Upper lobe of right lung (tissue), 1 donor: ENCODE data around the gene CRISPLD2. TPM values are rescaled to one million over a fixed set of nuclear protein-coding genes. Genes with fewer than 3 reads are reported as not detected.

Source experiments
- ATAC-seq: fragments of 200-7000 bp; cut with Tn5 transposase; one replicate; pipeline ENCODE4 v1.9.1; 2020; ENCODE audit warnings: mild to moderate bottlenecking, moderate library complexity
- DNase-seq: peaks from one replicate; pipeline ENCODE4 v3.0.0-alpha.2; 2020
- H3K27ac ChIP-seq: fragments of 200-600 bp; one replicate; pipeline ENCODE4 v1.8.0; 2022
- H3K27me3 ChIP-seq: fragments of 200-600 bp; one replicate; pipeline ENCODE4 v1.8.0; 2022; ENCODE audit warnings: mild to moderate bottlenecking
- H3K36me3 ChIP-seq: fragments of 200-600 bp; one replicate; pipeline ENCODE4 v1.8.0; 2022
- H3K4me1 ChIP-seq: fragments of 200-600 bp; one replicate; pipeline ENCODE4 v1.8.0; 2022
- H3K4me3 ChIP-seq: fragments of 200-600 bp; one replicate; pipeline ENCODE4 v1.8.0; 2022; ENCODE audit warnings: mild to moderate bottlenecking
- H3K9me3 ChIP-seq: fragments of 200-600 bp; one replicate; pipeline ENCODE4 v1.8.0; 2022
- CTCF ChIP-seq: fragments of 200-600 bp; IDR thresholded peaks from one replicate; pipeline ENCODE4 v1.8.0; 2022; ENCODE audit warnings: antibody characterized with exemption
- intact Hi-C: fragments of 100-400 bp; cut with DNase I; formaldehyde crosslinking; loops from one replicate; pipeline ENCODE4 v1.11.0; 2022
- total RNA-seq: library from RNA; stranded (reverse); fragmentation: NEBNext Ultra II Directional; extraction: Animal tissue kit (Norgen Biotek cat#: 25700); gene quantifications from one replicate; pipeline ENCODE4 v1.2.1, GENCODE V29; 2021
- donor health status: DM: no; HTN: yes; CAD: no; lungs with severe emphysema.

Gene CRISPLD2
- total RNA-seq, 1 donor from 2014 or later = 61.9 TPM

- intact Hi-C loops = no loop called here
- Histone ChIP-seq H3K4me1 (no peaks in the 10 kb centered on the region), H3K27ac (no peak overlapping the region), H3K4me3 (no peak overlapping the region), H3K36me3 (peaks cover 27% of the 10 kb centered on the region), H3K27me3 (no peaks in the 10 kb centered on the region), H3K9me3 (no peaks in the 10 kb centered on the region)
- DNase-seq = no peak
- TF ChIP-seq CTCF = no peak
- ATAC-seq = no peak
These were observed 29.3 kb downstream of the CRISPLD2 start for GRCh38 chr16:84848986-84849634.

- no peaks in the 10 kb centered on the region for H3K27me3 ChIP-seq
- no peak for TF ChIP-seq CTCF
- DNase-seq = no peak
- H3K9me3 ChIP-seq = no peaks in the 10 kb centered on the region
- peaks cover 24% of the 10 kb centered on the region for H3K36me3 ChIP-seq
- H3K4me3 ChIP-seq = no peak overlapping the region
- H3K4me1 ChIP-seq = no peaks in the 10 kb centered on the region
- intact Hi-C loops = no loop called here
- no peak for ATAC-seq
- no peak overlapping the region for H3K27ac ChIP-seq
These were observed 30.0 kb downstream of the CRISPLD2 start for GRCh38 chr16:84849751-84850150.

- ATAC-seq (no peak), DNase-seq (no peak)
- no peaks in the 10 kb centered on the region for H3K27me3 ChIP-seq
- no peak overlapping the region for H3K27ac ChIP-seq
- H3K4me1 ChIP-seq = no peaks in the 10 kb centered on the region
- H3K9me3 ChIP-seq = no peaks in the 10 kb centered on the region
- H3K36me3 ChIP-seq = peaks cover 22% of the 10 kb centered on the region
- TF ChIP-seq CTCF = no peak
- H3K4me3 ChIP-seq = no peak overlapping the region
- intact Hi-C loops = no loop called here
These were observed 30.9 kb downstream of the CRISPLD2 start for GRCh38 chr16:84850714-84851113.

GRCh38 chr16:84851192-84852127 is 31.7 kb downstream of the CRISPLD2 start:
- Histone ChIP-seq H3K4me3 (no peak overlapping the region), H3K4me1 (no peaks in the 10 kb centered on the region), H3K36me3 (peaks cover 28% of the 10 kb centered on the region), H3K9me3 (no peaks in the 10 kb centered on the region), H3K27ac (no peak overlapping the region), H3K27me3 (no peaks in the 10 kb centered on the region)
- DNase-seq = no peak
- intact Hi-C loops = no loop called here
- no peak for TF ChIP-seq CTCF
- peak; percentile 77 for ATAC-seq

- Histone ChIP-seq H3K27ac (no peak overlapping the region), H3K27me3 (no peaks in the 10 kb centered on the region), H3K4me3 (no peak overlapping the region), H3K36me3 (peaks cover 28% of the 10 kb centered on the region), H3K9me3 (no peaks in the 10 kb centered on the region), H3K4me1 (no peaks in the 10 kb centered on the region)
- DNase-seq (no peak), ATAC-seq (no peak)
- intact Hi-C loops = no loop called here
- TF ChIP-seq CTCF = no peak
These were observed 33.7 kb downstream of the CRISPLD2 start for GRCh38 chr16:84853534-84853933.
